HG02678 (cell line): ENCODE measurements around the gene TOM1L2.
"Not testable (repeated sequence)": the region's sequence is repeated elsewhere in the genome, so short reads cannot be mapped to it uniquely, and the experiment has no call there.

Experiments
- ATAC-seq: cut with Tn5 transposase; IDR thresholded peaks from one replicate; pipeline ENCODE4 v1.9.1; 2021; ENCODE audit warnings: mild to moderate bottlenecking, moderate library complexity; ENCODE audit not compliant: unreplicated experiment

Gene TOM1L2

DNA sequence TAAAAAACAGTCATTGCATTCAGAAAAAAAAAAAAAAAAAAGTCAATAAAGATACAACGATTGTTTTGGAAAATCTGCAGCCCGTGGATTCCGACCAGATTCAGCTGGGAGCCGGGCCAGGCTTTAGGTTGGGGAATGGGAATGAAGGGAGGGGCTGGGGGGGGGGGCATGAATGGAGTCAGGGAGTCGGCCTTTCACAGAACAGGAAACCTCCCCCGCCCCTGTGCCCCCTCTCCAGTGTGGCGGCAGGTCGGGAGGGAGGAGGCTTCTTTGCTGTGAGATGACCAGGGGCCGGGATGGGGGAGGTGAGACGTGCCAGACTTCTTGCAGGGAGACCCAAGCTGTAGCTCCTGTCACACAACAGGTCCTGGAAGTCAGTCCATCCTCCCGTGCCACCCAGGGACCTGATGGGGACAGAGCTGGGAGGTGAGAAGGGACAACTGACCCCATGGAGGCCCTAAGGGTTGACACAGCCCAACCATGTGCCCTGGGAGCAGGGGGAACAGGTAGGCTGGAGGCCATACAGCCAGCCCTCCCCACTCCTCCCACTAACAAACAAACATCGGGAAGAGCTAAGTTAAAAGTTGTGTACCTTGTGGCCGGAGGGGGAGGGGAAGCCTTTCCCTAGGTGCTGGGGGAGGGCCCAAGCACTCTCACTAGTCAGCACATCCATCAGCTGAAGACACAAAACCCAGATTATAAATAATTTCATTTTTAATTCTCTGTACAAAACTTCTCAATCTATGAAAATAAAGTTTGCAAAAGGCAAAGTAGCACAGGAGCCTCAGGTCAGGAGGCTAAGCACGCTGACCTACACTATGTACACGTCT is 160.6 kb downstream of the TOM1L2 start:
- ATAC-seq, result no peak

GRCh38 chr17:17810895-17811248 is 161.3 kb downstream of the TOM1L2 start:
- no peak for ATAC-seq

DNA sequence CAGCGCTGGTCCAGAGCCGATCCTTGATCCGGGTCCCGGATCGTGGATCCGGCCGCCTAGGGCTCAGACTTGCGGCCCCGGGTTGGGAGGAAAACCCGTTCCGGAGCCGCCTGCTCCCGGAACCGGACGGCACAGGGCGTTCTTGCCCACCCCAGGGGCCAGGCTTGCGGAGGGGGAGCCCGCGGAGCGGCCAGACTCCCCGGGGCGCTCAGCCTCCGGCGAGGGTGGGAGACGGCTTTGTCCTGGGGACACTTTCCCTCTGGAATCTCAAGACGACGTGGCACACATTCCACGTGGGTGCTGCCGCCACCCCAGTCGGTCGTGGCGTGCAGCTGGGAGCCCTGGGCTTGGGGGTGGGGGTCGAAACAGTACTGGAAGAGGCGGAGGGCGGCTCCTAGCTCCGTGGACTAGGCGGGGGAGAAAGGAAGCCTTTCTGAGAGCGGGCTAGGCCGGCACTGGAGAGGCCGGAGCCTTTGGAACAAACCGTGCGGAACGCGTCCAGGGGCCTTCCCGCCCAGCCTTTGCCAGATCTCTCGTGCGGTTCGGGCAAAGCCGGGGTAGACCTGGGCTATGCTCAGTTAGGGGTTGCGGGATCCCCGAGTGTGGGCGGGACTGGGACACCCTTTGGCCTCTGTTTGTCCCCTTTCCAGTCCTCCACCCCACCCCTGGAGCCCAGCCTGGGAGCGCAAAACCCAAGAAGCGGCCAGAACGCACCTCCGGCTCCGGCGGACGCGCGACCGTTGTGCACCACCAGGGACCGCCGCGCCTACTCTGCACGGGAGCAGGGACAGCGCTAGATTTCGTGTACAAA is 161.9 kb downstream of the TOM1L2 start:
- no peak for ATAC-seq

DNA sequence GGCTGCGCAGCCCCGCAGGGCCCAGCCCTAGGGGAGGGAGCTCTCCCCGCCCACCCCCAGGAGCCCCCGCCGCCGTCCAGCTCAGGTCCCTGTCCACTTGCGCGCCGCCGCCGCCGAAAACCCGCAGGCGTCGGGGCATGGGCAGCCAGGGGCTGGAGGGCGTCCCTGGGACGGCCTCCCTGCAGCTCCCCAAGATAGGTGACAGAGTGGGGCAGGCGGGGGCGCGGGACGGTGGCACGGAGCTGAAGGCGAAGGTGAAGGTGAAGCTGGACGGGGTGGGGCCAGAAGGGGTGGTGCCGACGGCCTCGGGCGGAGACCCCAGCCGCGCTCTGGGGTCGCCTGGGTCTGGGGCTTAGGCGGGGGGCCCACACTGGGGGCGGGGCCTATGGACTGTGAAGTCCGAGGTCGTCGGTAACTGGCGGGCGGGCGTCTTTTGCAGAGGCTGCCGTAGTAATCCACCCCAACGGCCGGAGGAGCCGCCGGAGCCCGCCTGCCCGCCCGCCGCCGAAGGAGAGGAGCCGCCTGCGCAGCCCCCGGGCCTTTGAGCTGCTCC is 162.6 kb downstream of the TOM1L2 start:
- no peak for ATAC-seq

DNA sequence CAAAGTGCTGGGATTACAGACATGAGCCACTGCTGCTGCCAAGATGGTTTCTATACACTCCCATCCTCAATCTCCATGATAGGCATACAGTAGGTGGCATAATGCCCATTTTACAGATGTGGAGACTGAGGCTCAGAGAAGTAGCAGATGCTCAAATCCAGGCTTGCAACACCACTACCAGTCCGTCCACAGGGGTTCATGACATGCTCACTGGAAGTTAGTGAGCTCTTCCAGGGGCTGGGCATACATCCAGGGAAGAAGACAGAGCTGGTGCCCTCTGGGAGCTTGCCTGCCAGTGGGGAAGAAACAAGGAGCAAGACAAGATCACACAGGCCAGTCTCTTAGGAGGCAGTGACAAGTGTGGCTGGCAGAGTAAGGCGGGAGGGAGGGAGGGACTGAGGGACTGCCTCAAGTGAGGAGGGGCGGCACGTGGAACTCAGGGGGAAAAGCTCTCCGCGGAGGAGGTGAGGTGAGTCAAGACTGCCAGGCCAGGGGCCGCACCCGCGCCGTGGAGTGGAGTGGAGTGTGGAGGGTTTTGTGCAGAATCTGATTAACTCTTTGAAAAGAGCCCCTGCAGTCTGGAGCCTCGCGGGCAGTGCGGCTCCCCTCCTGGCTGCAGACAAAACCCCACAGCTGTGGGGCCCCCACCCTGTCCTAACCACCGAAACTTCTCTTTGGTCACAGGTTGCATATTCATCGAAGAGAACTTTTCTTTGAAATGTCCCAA is 163.3 kb downstream of the TOM1L2 start:
- peak; percentile 83 for ATAC-seq

GRCh38 chr17:17808200-17808599 is 164.0 kb downstream of the TOM1L2 start:
- ATAC-seq, result not testable (repeated sequence)

DNA sequence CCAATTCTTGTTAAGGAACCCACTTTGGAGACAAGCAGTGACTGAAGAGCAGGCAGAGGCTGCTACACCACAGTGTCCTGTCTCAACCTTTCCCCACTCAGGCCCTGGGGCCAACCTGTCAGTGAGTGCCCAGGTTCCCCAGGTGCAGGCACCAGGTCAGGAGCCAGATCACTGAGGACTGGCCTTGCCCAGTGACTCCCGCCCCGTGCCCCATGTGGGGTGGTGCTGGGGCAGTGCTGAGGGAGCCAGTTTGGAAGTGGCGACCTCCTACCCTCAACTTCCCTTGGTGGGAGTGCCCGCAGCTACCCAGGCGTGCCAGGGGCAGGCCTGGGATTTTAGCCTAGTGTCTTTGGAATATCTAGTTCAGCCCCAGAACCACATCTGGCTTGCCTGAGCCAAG is 164.8 kb downstream of the TOM1L2 start:
- no peak for ATAC-seq

GRCh38 chr17:17806611-17807274 is 165.5 kb downstream of the TOM1L2 start:
- ATAC-seq, result no peak

DNA sequence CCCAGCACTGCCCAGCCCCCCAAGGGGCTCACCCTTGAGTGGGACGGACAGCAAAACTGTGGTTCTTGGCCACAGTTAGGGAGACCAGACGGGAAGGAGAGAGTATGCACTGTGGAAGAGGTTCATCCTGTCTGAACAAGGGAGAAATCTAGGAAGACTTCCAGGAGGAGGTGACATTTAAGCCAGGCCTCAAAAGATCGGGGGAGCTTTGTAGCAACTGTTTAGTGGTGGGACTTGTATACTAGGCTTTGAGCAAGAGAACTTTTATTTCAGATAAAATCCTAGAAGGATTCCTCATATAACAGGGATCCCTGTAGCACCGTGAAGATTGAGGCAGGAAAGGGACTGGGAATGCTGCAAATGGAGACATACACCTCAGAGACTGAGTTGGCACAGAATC is 166.2 kb downstream of the TOM1L2 start:
- no peak for ATAC-seq

GRCh38 chr17:17805575-17805974 is 166.6 kb downstream of the TOM1L2 start:
- ATAC-seq, result no peak

- no peak for ATAC-seq
Observed at GRCh38 chr17:17804007-17804406, 168.2 kb downstream of the TOM1L2 start.

DNA sequence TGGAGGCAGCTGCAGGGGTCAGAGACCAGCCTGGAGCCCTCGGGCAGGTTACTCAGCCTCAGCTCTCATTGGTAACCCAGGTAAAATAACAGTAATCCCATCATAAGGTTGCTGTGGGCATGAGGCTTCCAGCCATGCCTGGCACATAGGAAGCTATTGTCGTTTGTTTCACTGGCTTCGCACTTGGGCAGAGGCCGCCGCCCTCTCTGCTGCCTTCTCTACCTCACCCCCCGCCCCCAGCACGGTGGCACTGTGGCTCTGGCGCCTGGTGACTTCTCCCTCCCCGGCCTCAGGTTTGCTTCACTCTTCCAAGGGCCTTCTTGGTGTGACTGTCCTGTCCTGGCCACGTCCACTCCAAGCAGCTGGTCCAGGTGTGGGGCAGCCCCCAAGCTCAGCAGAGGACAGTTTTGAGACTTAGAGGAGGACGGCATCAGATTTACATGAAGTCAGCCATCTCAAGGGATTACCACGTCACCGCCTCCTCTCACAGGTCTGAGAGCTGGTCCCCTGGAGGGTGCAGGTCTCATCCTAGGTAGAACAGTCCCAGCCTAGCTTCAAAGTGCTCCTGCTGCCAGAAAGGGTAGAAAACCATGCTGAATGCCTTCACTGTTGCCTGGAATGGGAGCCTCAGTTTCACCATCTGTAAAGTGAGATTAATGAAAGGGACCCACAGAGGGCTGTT is 170.3 kb downstream of the TOM1L2 start:
- no peak for ATAC-seq

- no peak for ATAC-seq
Observed at GRCh38 chr17:17800504-17801021, 171.6 kb downstream of the TOM1L2 start.

DNA sequence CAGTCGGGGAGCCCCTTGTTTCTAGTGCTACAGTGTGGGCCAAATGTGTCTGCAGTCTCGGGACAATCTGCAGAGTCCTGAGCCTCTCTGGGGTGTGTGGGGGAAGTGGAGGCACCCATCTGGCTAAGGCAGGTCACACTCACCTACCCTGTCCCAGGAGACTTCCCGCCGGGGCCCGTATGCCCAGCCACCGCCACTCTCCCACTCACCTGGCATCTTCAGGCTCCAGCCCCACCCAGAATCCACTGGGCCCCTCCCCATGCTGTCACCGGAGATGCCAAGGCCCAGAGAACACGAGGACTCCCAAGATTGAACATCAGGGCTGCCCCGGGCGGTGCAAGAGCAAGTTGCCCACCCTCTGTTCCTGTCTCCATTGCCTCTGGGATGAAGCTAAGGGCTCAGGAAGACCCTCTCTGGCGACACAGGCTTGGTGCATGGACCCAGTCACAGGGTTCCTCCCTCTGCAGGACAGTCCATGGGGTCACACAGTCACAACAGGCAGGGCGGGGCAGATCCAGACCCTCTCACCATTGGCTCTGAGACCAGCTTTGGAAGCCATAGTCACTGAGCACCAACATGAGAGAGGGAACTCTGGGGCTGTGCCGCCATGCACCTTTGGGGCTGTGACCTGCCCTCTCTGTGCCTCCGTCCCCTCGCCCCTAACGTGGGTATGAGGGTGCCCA is 173.5 kb downstream of the TOM1L2 start:
- ATAC-seq, result no peak

GRCh38 chr17:17798010-17798556 is 174.1 kb downstream of the TOM1L2 start:
- ATAC-seq, result no peak

- no peak for ATAC-seq
Observed at GRCh38 chr17:17797119-17797809, 174.9 kb downstream of the TOM1L2 start.

GRCh38 chr17:17796787-17797061 is 175.5 kb downstream of the TOM1L2 start:
- no peak for ATAC-seq

DNA sequence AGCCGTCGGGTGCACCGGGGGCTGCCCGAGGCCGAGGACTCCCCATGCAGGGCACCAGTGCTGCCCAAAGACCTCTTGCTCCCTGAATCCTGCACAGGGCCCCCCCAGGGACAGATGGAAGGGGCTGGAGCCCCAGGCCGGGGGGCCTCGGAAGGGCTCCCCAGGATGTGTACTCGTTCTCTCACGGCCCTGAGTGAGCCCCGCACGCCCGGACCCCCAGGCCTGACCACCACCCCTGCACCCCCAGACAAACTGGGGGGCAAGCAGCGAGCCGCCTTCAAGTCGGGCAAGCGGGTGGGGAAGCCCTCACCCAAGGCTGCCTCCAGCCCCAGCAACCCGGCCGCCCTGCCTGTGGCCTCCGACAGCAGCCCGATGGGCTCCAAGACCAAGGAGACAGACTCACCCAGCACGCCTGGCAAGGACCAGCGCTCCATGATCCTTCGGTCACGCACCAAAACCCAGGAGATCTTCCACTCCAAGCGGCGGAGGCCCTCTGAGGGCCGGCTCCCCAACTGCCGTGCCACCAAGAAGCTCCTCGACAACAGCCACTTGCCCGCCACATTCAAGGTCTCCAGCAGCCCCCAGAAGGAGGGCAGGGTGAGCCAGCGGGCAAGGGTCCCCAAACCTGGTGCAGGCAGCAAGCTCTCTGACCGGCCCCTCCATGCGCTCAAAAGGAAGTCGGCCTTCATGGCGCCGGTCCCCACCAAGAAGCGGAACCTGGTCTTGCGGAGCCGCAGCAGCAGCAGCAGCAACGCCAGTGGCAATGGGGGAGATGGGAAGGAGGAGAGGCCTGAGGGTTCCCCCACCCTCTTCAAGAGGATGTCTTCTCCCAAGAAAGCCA is 176.0 kb downstream of the TOM1L2 start:
- no peak for ATAC-seq
